IPS-18c (cell line): Measurements from ENCODE around the gene ENTREP3.
"Not testable (repeated sequence)": the region's sequence is repeated elsewhere in the genome, so short reads cannot be mapped to it uniquely, and the experiment has no call there.

Experiments
- H3K4me3 ChIP-seq: 2 replicates; pipeline ENCODE4 v1.7.0; 2013; ENCODE audit warnings: low read depth, mild to moderate bottlenecking, low read length, moderate library complexity; ENCODE audit not compliant: insufficient read depth
- H3K9me3 ChIP-seq: one replicate; pipeline ENCODE4 v1.6.1; 2013; ENCODE audit warnings: mild to moderate bottlenecking, low read length, moderate library complexity; ENCODE audit not compliant: control insufficient read depth, insufficient read depth

The ENTREP3 gene, protein sequence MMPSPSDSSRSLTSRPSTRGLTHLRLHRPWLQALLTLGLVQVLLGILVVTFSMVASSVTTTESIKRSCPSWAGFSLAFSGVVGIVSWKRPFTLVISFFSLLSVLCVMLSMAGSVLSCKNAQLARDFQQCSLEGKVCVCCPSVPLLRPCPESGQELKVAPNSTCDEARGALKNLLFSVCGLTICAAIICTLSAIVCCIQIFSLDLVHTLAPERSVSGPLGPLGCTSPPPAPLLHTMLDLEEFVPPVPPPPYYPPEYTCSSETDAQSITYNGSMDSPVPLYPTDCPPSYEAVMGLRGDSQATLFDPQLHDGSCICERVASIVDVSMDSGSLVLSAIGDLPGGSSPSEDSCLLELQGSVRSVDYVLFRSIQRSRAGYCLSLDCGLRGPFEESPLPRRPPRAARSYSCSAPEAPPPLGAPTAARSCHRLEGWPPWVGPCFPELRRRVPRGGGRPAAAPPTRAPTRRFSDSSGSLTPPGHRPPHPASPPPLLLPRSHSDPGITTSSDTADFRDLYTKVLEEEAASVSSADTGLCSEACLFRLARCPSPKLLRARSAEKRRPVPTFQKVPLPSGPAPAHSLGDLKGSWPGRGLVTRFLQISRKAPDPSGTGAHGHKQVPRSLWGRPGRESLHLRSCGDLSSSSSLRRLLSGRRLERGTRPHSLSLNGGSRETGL

DNA sequence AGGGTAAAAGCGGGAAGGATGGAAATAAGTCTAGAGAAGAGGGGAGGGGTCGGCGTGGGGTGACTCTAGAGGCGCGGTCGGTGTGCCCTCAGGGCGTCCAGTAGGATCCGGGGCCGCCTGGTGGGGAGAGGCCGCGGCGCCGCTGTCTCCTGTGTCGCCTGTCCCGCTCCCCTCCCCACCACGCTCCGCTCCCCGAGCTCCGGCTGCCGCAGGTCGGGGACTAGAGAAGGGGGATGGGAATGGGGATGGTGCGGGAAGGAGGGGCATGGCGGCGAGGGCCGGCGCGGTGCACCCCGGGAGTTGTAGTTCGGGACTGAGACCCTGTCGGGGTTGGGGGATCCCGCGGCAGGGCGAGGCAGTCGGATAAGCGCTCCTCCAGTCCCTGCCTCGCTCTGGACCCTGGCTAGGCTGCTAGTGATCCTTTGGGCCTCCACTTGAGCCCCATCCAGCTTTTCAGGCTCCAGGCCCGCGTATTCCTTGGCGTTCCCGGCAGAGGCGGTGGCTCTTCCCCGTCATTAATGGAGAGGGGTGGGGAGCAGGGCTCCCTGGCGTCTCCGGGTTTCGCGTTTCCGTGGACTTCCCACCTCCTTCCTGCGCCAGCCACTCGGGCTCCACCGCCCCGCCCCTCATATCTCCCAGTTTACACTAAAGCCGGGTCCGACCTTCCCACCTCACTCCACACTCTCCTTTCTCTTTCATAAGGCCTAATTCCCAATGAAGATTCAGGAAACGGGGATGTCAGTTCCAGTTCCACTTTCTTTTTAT, at the start of gene ENTREP3:
Gene ENTREP3 (minus strand): TSS at position 241 of the 765 bp plus-strand sequence. CDS start 606 bp downstream, outside the sequence.
- Histone ChIP-seq H3K4me3 (peak within 1 kb of the TSS; percentile 78), H3K9me3 (peaks cover 2% of the 10 kb centered on the region)

DNA sequence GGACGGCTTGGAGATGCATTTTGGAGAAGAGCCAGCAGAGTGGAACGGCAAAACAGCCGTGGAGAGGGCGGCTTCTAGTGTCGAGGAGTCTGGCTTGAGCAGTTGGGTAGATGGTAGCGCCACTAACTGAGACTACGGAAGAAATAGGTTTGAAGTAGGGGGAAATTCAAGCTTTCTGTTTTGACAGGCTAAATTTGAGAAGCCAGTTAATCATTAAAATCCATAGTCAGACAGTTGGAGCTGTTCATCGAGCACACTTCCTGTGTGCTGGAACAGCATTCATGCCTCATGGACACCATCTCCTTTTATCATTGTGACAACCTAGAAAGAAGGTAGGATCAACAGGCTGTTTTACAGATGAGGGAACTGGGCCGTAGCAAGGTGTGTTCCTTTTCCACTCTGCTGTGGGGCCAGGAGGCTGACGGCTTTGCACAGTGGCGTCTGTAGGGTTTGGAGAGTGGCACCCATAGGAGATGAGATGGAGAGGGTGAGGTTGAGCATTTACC, 49.3 kb upstream of the ENTREP3 start:
- Histone ChIP-seq H3K9me3 (no peaks in the 10 kb centered on the region), H3K4me3 (no peak overlapping the region)

DNA sequence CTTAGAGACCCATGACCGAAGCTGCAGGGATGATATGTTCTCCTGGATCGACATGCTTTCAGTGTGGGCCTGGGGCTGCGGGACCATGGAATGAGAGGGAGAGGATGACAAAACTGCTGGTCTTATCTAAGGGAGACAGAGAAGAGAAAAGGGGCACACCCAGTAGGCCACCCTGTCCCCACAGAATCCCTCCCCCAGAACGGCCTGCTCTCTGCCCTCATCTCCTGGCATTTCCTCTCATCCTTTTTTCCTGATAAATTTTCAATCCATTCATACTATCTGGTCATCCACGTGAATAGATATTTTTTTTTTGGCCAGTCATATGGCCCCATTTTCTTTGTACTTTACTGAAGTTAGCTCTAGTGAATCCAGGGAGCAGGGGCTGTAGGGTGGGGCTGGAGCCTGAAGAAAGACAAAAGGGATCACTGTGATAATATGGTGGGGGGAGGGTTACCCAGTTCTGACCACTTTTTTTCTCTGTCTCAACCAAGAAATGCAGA, 46.1 kb upstream of the ENTREP3 start, which contains the start of gene PKLR:
Gene PKLR (minus strand): TSS at position 97 of the 500 bp plus-strand sequence. CDS start 43 bp downstream, at position 54.
- no peak within 1 kb of the TSS for H3K4me3 ChIP-seq
- no peaks in the 10 kb centered on the region for H3K9me3 ChIP-seq

DNA sequence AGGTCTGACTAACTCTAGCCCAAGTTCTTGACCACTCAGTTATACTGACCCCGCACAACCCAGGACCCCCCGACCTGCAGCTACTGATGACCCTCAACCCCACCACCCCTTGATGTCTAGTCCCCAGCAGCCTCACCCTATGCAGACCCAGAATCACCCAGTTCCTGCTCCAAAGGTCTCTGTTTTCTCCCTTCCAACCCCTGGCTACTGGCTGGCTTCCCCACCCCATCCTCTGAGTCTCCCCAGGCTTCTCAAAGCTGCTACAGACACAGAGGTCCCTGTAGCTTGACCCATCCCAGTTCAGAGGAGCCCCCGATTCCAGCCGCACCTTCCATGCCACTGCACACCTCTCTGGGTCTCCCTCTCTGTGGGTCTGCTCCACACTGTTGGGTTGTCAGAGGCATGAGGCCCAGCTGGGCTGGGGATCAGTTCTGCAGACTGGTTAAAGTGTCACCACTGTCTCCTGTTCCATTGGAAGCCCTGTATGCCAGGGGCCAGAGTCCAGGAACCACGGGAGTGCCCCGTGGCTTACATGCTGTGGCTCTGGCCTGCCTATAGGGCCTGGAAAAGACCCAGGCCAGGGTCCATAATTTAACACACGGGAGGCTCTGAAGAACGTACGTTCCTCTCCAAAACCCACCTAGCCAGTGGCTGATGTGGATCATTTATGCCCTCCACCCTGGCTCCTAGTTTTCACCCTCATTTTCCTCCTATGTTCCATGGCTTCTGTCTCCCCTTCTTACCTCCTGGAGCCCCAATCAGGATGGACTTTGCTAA, 45.5 kb upstream of the ENTREP3 start:
- H3K9me3 ChIP-seq, result no peaks in the 10 kb centered on the region
- H3K4me3 ChIP-seq, result no peak overlapping the region

DNA sequence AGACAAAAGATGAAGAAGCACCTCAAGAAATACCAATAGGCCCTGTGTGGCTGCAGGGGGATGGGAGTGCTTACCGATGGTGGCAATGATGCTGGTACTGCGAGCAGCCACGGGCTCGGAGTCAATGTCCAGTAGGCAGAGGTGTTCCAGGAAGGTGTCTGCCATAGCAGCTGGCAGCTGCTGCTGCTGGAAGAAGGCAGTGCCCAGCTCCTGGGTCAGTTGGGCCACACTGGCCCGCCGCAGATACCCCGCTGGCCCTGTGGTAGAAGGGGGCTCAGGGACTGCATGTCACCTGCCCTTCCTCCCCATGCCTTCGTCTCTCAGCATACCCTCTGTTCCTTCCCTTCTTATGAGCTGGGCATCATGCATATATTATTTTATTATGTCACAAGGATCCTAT, 44.7 kb upstream of the ENTREP3 start:
- H3K4me3 ChIP-seq, result no peak overlapping the region
- H3K9me3 ChIP-seq, result peaks cover 2% of the 10 kb centered on the region

DNA sequence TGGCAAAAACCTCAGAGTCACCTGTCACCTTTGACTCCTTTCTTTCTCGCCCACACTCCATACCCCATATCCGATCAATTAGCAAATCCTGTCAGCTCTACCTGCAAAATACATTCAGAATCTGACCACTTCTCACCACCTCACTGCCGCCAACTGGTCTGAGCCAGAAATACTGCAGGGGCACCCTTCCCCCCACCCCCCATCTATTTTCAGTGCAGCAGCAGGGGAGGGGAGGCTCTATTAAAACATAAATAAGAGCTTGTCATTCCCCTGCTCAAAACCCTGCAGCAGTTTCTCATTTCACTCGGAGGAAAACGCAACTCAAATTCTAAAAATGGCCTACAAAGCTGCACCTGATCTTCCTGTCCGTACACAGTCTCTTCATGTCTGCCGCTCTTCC, 42.1 kb upstream of the ENTREP3 start:
- no peak overlapping the region for H3K4me3 ChIP-seq
- peaks cover 2% of the 10 kb centered on the region for H3K9me3 ChIP-seq

DNA sequence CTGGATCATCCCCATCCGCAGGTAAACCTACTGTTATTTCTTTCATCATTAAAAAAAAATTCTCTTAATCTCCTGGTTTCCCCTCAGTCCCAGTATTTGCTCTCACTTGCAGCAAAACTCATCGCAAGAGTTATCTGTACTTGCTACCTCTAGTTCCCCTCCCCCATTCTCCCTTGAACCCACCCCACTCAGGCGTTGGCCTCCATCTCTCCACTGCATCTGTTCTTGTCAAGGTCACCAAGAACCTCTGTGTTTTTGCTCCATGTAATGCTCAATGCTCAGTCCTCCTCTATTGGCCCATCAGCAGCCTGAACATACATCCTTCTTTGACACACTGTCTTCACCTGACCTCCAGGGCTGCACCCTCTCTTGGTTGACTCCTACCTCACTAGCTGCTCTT, 41.4 kb upstream of the ENTREP3 start:
- Histone ChIP-seq H3K4me3 (no peak overlapping the region), H3K9me3 (peaks cover 2% of the 10 kb centered on the region)

DNA sequence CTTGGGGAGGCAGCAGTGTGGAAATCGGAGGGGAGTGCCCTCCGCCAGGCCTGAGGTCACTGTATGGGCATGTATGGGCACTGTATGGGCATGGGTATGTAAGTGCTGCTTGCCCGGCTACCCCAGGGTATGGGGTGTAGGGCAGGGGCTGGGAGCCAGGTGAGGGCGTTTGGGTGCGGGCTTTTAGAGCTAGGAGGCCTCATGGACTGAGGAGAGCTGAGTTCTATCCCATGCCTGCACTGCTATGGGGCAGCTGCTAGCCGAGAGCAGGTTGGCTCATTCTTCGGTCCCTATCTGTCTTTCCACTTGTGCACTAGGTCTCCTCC, 40.6 kb upstream of the ENTREP3 start:
- H3K4me3 ChIP-seq, result peak overlapping the region; percentile 87
- peaks cover 2% of the 10 kb centered on the region for H3K9me3 ChIP-seq

DNA sequence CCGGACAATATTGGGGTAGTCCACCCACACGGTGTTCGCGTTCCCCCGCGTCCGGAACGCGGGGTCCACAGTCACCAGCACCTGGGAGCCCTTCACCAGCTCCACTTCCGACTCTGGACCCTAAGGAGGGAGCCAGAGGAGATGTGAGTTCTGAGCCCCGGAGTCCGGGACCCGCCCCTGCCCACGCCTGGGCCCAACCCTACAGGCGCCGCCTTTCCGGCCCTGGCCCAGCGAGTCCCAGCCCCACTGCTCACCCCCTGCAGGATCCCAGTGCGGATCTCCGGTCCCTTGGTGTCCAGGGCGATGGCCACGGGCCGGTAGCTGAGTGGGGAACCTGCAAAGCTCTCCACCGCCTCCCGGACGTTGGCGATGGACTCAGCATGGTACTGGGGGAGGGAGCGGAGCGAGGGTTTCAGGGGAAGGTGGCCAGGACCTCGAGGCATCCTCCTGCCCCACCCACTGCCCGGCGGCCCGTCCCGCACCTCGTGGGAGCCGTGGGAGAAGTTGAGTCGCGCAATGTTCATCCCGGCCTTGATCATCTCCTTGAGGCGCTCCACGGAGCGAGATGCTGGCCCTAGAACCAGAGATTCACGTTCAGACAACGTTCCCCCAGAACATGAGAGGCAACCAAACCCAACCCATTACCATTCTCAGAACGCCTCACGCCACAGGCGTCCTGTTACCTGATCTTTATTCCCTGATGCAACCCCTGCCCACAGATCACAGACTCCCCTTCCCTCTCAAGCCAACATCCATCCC, 40.1 kb upstream of the ENTREP3 start:
- H3K9me3 ChIP-seq, result peaks cover 2% of the 10 kb centered on the region
- peak overlapping the region; percentile 87 for H3K4me3 ChIP-seq

DNA sequence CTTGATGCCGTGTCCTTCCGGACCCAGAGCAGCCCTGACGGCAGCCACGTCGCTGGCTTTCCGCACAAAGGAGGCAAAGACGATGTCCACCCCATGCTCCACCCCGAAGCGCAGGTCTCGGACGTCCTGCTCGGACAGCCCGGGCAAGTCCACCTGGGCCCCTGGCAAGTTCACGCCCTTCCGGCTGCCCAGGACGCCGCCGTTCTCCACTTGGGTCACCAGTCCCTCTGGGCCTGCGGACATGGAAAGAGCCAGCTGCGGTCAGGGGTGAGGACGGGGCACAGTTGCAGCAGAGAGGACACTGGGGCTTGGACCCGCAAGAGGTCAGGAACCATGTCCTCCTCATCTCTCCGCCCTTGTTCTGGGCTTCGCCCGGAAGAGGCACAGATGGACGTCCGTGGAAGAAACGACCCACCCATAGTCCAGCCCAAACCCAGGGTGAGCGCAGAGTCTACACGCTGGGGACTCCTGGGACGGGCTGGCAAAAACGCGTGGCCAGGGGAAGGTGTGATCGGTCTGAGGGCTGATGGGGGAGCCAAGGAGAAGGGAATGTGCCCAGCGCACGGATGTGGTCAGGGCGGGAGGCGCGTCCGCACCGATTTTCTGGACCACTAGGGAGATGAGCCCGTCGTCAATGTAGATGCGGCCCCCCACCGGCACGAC, 39.4 kb upstream of the ENTREP3 start:
- Histone ChIP-seq H3K9me3 (peaks cover 2% of the 10 kb centered on the region), H3K4me3 (peak overlapping the region; percentile 87)

DNA sequence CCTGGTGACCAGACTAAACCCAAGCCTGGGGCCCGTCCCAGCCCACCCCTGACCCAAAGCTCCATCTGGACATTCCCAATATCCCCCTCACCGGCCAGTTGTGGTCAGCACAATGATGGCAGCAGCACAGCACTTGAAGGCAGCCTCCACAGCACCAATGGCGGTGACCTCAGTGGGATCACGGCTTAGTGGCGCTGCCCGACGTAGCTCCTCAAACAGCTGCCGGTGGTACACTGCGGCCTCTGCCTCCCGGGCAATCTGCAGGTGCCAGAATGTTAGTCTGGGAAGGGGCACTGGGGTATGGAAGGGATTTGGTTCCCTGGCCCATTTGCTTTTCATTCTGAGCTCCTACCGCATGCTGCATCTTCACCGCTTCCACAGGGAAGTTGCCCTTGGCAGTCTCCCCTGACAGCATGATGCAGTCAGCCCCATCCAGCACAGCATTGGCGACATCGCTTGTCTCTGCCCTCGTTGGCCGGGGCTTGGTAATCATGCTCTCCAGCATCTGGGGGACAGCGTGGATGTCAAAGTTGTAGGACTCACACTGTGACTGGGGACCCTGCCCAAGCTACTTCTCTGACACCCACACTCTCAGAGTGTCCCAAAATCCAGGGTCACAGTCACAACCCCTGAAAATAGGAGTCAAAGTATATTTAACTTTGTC, 37.9 kb upstream of the ENTREP3 start:
- H3K9me3 ChIP-seq, result peaks cover 2% of the 10 kb centered on the region
- no peak overlapping the region for H3K4me3 ChIP-seq

DNA sequence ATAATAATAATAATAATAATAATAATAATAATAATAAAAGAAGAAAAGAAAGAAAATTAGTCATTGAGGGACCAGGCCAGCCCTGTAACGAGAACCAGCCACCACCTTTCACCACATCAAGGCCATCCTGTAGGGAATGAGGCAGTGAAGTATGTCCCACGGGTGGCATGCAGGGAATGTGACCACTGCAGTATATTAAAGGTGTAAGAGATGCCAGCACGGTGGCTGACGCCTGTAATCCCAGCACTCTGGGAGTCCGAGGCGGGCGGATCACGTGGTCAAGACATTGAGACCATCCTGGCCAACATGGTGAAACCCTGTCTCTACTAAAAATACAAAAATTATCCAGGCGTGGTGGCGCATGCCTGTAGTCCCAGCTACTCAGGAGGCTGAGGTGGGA, 35.7 kb upstream of the ENTREP3 start:
- not testable (repeated sequence) for H3K9me3 ChIP-seq, H3K4me3 ChIP-seq

DNA sequence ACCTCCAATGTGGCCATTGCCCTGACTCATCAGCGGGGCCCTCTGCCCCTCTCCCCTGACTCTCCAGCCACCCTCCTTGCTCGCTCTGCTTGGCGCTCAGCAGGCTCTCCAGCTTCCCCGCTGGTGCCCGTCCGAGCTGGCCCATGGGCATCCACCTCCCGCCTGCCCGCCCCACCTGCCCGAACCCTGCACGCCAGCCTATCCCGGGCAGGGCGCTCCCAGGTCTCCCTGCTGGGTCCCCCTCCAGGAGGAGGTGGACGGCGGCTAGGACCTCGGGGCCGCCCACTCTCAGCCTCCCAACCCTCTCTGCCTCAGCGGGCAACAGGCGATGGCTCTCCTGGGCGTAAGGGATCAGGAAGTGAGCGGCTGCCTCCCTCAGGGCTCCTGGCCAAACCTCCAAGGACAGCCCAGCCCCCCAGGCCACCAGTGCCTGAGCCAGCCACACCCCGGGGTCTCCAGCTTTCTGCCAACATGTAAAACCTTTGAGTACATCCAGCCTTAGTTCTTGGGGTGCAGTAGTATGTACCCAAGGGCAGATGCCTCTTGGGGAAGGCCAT, 32.8 kb upstream of the ENTREP3 start:
- Histone ChIP-seq H3K4me3 (no peak overlapping the region), H3K9me3 (no peaks in the 10 kb centered on the region)

DNA sequence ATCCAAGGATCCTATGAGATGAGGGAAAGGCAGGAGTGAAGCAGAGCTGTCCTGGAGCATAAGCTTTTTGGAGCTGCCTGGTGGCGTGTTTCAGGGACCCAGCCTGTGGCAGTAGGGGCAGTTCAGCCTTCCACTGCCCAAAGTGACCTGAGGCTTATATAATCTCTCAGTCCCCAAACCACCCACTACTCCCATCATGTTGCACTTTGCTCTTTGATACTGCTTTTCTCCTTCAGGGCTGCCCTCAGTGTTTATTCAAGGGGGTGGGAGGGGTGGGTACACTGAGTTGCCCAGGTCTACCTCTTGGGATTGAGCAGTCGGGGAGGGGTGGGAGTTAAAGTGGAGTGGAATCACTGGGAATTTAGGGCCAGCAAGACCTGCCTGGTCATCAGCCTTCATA, 31.3 kb upstream of the ENTREP3 start:
- Histone ChIP-seq H3K9me3 (no peaks in the 10 kb centered on the region), H3K4me3 (no peak overlapping the region)

DNA sequence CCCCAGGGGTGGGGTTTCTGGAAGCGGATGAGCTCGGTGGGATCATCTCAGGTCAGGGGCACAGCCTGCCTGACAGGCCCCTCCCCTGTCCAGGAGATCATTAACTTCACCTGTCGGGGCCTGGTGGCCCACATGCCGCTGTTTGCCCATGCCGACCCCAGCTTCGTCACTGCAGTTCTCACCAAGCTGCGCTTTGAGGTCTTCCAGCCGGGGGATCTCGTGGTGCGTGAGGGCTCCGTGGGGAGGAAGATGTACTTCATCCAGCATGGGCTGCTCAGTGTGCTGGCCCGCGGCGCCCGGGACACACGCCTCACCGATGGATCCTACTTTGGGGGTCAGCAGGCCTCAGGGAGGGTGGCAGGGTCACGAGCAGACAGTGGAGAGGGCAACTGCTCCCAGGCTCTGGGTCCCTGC, 30.4 kb upstream of the ENTREP3 start:
- H3K4me3 ChIP-seq, result no peak overlapping the region

More for the DNA sequence above, 30.4 kb upstream of the ENTREP3 start:
- H3K9me3 ChIP-seq, result no peaks in the 10 kb centered on the region
